Liver (tissue), 3 donors: Measurements from ENCODE around the gene PPP1R10.

Experiments
- CTCF ChIP-seq: fragments of 150-350 bp; IDR thresholded peaks from 2 replicates; pipeline ENCODE4 v1.5.1; 2017; ENCODE audit warnings: improper control_type of control experiment, low read depth, low read length; ENCODE audit not compliant: missing input control
- RAD21 ChIP-seq, 2 donors: IDR thresholded peaks; 2 replicates each; pipeline ENCODE4 v1.6.1; 2016; ENCODE audit warnings: antibody characterized with exemption in 2 of 2, mild to moderate bottlenecking in 2 of 2
- donor health status: healthy.
- donor health status: healthy.

GRCh38 chr6:30647242-30648116, 30.4 kb upstream of the PPP1R10 start:
- no peak for TF ChIP-seq RAD21 (IDR thresholded peaks at IDR 0.05)
- TF ChIP-seq CTCF = no peak
